ENCODE data around the gene NACC2. TPM values are rescaled to one million over a fixed set of nuclear protein-coding genes. Genes with fewer than 3 reads are reported as not detected.

Gene NACC2
- total RNA-seq, 4 donors from 2014 or later = 18.4 to 33.6 (median 22.4) TPM

- DNase-seq = no peak
- Histone ChIP-seq H3K4me1 (peaks cover 26 to 62% of the 10 kb centered on the region in 2 donors), H3K9me3 (no peaks in the 10 kb centered on the region), H3K27ac (no peak overlapping the region), H3K4me3 (replicated peaks in 1 of 3) (no peak overlapping the region), H3K36me3 (no peaks in the 10 kb centered on the region), H3K27me3 (no peaks in the 10 kb centered on the region)
- no peak for TF ChIP-seq POLR2A (IDR thresholded peaks at IDR 0.05)
- TF ChIP-seq CTCF (IDR thresholded peaks at IDR 0.05) = no peak
- WGBS, 2 donors = 87 to 95% methylated on average over 7 to 9 of the region's 9 CpGs
- intact Hi-C loops (cut with DNase I) = no loop called here
Observed at GRCh38 chr9:136090056-136090735, 4.9 kb downstream of the NACC2 start.

- intact Hi-C loops (cut with DNase I) = no loop called here
- Histone ChIP-seq H3K9me3 (no peaks in the 10 kb centered on the region), H3K4me3 (replicated peaks in 1 of 3) (no peak overlapping the region), H3K36me3 (no peaks in the 10 kb centered on the region), H3K27me3 (no peaks in the 10 kb centered on the region), H3K27ac (no peak overlapping the region), H3K4me1 (peaks cover 27 to 63% of the 10 kb centered on the region in 2 donors)
- 20 to 23% methylated on average over 3 of the region's 3 CpGs for WGBS, 2 donors
- DNase-seq = no peak
- TF ChIP-seq POLR2A (IDR thresholded peaks at IDR 0.05) (no peak), CTCF (IDR thresholded peaks at IDR 0.05) (peak in 3 of 6 experiments; percentile 33 to 47 (median 44))
Observed at GRCh38 chr9:136089697-136090045, 5.4 kb downstream of the NACC2 start.

GRCh38 chr9:136088939-136089696 lies 6.0 kb downstream of the NACC2 start:
- DNase-seq = no peak
- Histone ChIP-seq H3K9me3 (no peaks in the 10 kb centered on the region), H3K4me1 (peaks cover 24 to 62% of the 10 kb centered on the region in 2 donors), H3K36me3 (no peaks in the 10 kb centered on the region), H3K4me3 (replicated peaks in 1 of 3) (no peak overlapping the region), H3K27ac (no peak overlapping the region), H3K27me3 (no peaks in the 10 kb centered on the region)
- 79 to 88% methylated on average over 13 to 17 of the region's 22 CpGs for WGBS, 2 donors
- intact Hi-C loops (cut with DNase I) = no loop called here
- TF ChIP-seq POLR2A (IDR thresholded peaks at IDR 0.05) (no peak), CTCF (IDR thresholded peaks at IDR 0.05) (no peak)

- Histone ChIP-seq H3K27me3 (no peaks in the 10 kb centered on the region), H3K27ac (no peak overlapping the region), H3K9me3 (no peaks in the 10 kb centered on the region), H3K36me3 (no peaks in the 10 kb centered on the region), H3K4me1 (peaks cover 18 to 56% of the 10 kb centered on the region in 2 donors), H3K4me3 (replicated peaks in 1 of 3) (no peak overlapping the region)
- intact Hi-C loops (cut with DNase I) = no loop called here
- 76 to 91% methylated on average over 8 to 12 of the region's 15 CpGs for WGBS, 2 donors
- no peak for DNase-seq
- no peak for TF ChIP-seq POLR2A (IDR thresholded peaks at IDR 0.05)
- TF ChIP-seq CTCF (IDR thresholded peaks at IDR 0.05) = no peak
Observed at GRCh38 chr9:136088481-136088938, 6.6 kb downstream of the NACC2 start.
